HG02623 (cell line): ENCODE measurements around the gene CCR8.
"Not testable (repeated sequence)": the region's sequence is repeated elsewhere in the genome, so short reads cannot be mapped to it uniquely, and the experiment has no call there.

Experiments used
- ATAC-seq: cut with Tn5 transposase; IDR thresholded peaks from one replicate; pipeline ENCODE4 v1.9.1; 2021; ENCODE audit warnings: moderate library complexity; ENCODE audit not compliant: unreplicated experiment

Gene CCR8

GRCh38 chr3:39346785-39347585, 17.5 kb downstream of the CCR8 start:
- ATAC-seq = peak; percentile 61

- ATAC-seq = no peak
These were observed 18.0 kb downstream of the CCR8 start for GRCh38 chr3:39347586-39347876.

- ATAC-seq = no peak
These were observed 19.6 kb downstream of the CCR8 start for GRCh38 chr3:39349080-39349479.

GRCh38 chr3:39350714-39351113, 21.2 kb downstream of the CCR8 start:
- ATAC-seq = no peak

- not testable (repeated sequence) for ATAC-seq
These were observed 21.6 kb downstream of the CCR8 start for GRCh38 chr3:39351134-39351533.

- not testable (repeated sequence) for ATAC-seq
These were observed 23.8 kb downstream of the CCR8 start for GRCh38 chr3:39353168-39353927.

- ATAC-seq = no peak
These were observed 28.8 kb downstream of the CCR8 start for GRCh38 chr3:39358333-39358732.

- ATAC-seq = no peak
These were observed 31.9 kb downstream of the CCR8 start for GRCh38 chr3:39361252-39361927.

- no peak for ATAC-seq
These were observed 32.7 kb downstream of the CCR8 start for GRCh38 chr3:39362192-39362591.

GRCh38 chr3:39362812-39363211, 33.3 kb downstream of the CCR8 start:
- no peak for ATAC-seq

GRCh38 chr3:39370450-39370849, 40.9 kb downstream of the CCR8 start:
- not testable (repeated sequence) for ATAC-seq

GRCh38 chr3:39372833-39373232, 43.3 kb downstream of the CCR8 start:
- no peak for ATAC-seq

- no peak for ATAC-seq
These were observed 47.6 kb downstream of the CCR8 start for GRCh38 chr3:39376959-39377634.

- peak; percentile 76 for ATAC-seq
These were observed 48.6 kb downstream of the CCR8 start for GRCh38 chr3:39378088-39378487.

GRCh38 chr3:39378957-39379777, 49.7 kb downstream of the CCR8 start:
- no peak for ATAC-seq

- no peak for ATAC-seq
These were observed 50.3 kb downstream of the CCR8 start for GRCh38 chr3:39379778-39380155.

GRCh38 chr3:39381432-39381831, 51.9 kb downstream of the CCR8 start:
- ATAC-seq = no peak
